Endothelial cell (in vitro differentiated cells): ENCODE measurements around the gene CACNA1A. TPM values are rescaled to one million over a fixed set of nuclear protein-coding genes. Genes with fewer than 3 reads are reported as not detected.

Experiments
- DNase-seq: peaks from one replicate; pipeline ENCODE4 v3.0.0; 2021; ENCODE audit warnings: low spot score
- H3K27ac Mint-ChIP-seq: one replicate; pipeline ENCODE4 v1.8.0; 2021; ENCODE audit warnings: mixed read lengths, inconsistent platforms; ENCODE audit not compliant: unreplicated experiment
- H3K27me3 Mint-ChIP-seq: one replicate; pipeline ENCODE4 v1.8.0; 2021; ENCODE audit warnings: mild to moderate bottlenecking, moderate library complexity, mixed read lengths, inconsistent platforms; ENCODE audit not compliant: unreplicated experiment
- H3K36me3 Mint-ChIP-seq: one replicate; pipeline ENCODE4 v1.8.0; 2021; ENCODE audit warnings: mild to moderate bottlenecking, low read depth, mixed read lengths, inconsistent platforms; ENCODE audit not compliant: unreplicated experiment
- H3K4me1 Mint-ChIP-seq: one replicate; pipeline ENCODE4 v1.8.0; 2021; ENCODE audit warnings: mild to moderate bottlenecking, mixed read lengths, inconsistent platforms; ENCODE audit not compliant: unreplicated experiment
- H3K4me3 Mint-ChIP-seq: one replicate; pipeline ENCODE4 v1.8.0; 2021; ENCODE audit warnings: mild to moderate bottlenecking, mixed read lengths, inconsistent platforms; ENCODE audit not compliant: unreplicated experiment
- H3K9me3 Mint-ChIP-seq: one replicate; pipeline ENCODE4 v1.8.0; 2021; ENCODE audit warnings: mixed read lengths, inconsistent platforms; ENCODE audit not compliant: unreplicated experiment
- total RNA-seq: library from RNA; stranded (reverse); fragmentation: NEBNext Ultra II Directional; extraction: Animal tissue kit (Norgen Biotek cat#: 25700); gene quantifications from one replicate; pipeline ENCODE4 v1.2.1, GENCODE V29; 2021; ENCODE audit not compliant: unreplicated experiment
- TF ChIP-seq, protein P1 (sequence below): fragments of 200-600 bp; sonication (generic); IDR thresholded peaks from one replicate; pipeline ENCODE4 v1.5.0; 2021; ENCODE audit warnings: antibody characterized with exemption; ENCODE audit not compliant: unreplicated experiment

Gene CACNA1A
- total RNA-seq, 1 donor from 2014 or later, result 9.0 TPM

- TF ChIP-seq, protein P1, sequence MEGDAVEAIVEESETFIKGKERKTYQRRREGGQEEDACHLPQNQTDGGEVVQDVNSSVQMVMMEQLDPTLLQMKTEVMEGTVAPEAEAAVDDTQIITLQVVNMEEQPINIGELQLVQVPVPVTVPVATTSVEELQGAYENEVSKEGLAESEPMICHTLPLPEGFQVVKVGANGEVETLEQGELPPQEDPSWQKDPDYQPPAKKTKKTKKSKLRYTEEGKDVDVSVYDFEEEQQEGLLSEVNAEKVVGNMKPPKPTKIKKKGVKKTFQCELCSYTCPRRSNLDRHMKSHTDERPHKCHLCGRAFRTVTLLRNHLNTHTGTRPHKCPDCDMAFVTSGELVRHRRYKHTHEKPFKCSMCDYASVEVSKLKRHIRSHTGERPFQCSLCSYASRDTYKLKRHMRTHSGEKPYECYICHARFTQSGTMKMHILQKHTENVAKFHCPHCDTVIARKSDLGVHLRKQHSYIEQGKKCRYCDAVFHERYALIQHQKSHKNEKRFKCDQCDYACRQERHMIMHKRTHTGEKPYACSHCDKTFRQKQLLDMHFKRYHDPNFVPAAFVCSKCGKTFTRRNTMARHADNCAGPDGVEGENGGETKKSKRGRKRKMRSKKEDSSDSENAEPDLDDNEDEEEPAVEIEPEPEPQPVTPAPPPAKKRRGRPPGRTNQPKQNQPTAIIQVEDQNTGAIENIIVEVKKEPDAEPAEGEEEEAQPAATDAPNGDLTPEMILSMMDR, result no peak
- Mint-ChIP-seq H3K4me1 (no peaks in the 10 kb centered on the region), H3K27me3 (peaks cover 4% of the 10 kb centered on the region), H3K4me3 (no peak overlapping the region), H3K9me3 (no peaks in the 10 kb centered on the region), H3K27ac (no peak overlapping the region), H3K36me3 (no peaks in the 10 kb centered on the region)
- peak; percentile 61 for DNase-seq
Measured at GRCh38 chr19:13463296-13463695, 43.0 kb downstream of the CACNA1A start.

GRCh38 chr19:13461536-13461935, 44.7 kb downstream of the CACNA1A start:
- Mint-ChIP-seq H3K4me3 (no peak overlapping the region), H3K36me3 (no peaks in the 10 kb centered on the region), H3K27me3 (peaks cover 5% of the 10 kb centered on the region), H3K27ac (no peak overlapping the region), H3K4me1 (no peaks in the 10 kb centered on the region), H3K9me3 (no peaks in the 10 kb centered on the region)
- no peak for DNase-seq
- TF ChIP-seq, protein P1, result no peak

GRCh38 chr19:13460045-13460444, 46.2 kb downstream of the CACNA1A start:
- no peaks in the 10 kb centered on the region for H3K36me3 Mint-ChIP-seq
- peaks cover 3% of the 10 kb centered on the region for H3K27me3 Mint-ChIP-seq
- no peak for DNase-seq
- TF ChIP-seq, protein P1, result no peak
- H3K4me3 Mint-ChIP-seq, result no peak overlapping the region
- H3K9me3 Mint-ChIP-seq, result no peaks in the 10 kb centered on the region
- no peaks in the 10 kb centered on the region for H3K4me1 Mint-ChIP-seq
- H3K27ac Mint-ChIP-seq, result no peak overlapping the region

DNA sequence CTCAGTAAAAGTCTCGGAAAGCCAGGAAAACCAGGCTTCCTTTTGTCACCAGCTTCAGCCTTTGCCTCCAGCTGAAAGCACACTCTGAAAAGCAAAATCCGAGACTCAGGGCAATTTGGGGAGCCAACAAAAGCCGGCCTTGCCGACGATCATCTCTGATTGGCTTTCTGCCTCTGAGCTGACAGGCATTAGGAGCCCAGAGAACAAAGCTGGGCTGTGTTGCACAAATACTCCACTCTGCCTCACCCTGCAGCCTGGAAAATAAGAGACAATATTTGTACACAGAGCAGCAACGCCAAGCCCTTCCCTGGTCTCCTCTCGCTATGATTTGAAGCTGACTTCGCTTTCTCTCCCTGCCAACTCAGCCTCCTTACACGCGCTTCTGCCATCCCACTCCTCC, 46.9 kb downstream of the CACNA1A start:
- Mint-ChIP-seq H3K36me3 (no peaks in the 10 kb centered on the region), H3K27me3 (peaks cover 3% of the 10 kb centered on the region), H3K4me1 (no peaks in the 10 kb centered on the region), H3K9me3 (no peaks in the 10 kb centered on the region), H3K4me3 (no peak overlapping the region), H3K27ac (no peak overlapping the region)
- no peak for DNase-seq
- TF ChIP-seq, protein P1, result no peak

DNA sequence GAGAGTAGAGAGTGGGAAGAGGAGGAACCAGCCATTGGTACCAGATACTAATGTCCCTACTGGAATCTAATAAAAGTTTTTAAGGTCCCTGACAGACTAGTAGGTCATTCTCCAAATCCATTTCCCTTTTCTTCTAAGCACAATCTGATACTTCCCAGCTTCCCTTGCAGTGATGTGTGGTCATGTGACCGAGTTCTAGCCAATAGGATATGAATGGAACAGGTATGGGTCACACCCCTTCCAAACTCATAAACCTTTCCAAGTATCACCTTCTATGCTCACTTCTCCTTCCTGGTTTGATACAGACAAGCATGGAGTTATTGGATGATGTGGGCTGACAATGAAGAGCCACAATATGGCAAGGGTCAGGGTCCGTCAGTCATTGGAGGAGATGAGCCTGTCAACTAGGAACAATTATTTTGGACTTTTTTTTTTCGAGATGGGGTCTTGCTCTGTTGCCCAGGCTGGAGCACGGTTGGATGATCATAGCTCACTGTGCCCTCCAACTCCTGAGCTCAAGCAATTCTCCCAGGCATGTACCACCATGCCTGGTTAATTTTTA, 54.8 kb downstream of the CACNA1A start:
- TF ChIP-seq, protein P1, result no peak
- no peak for DNase-seq
- H3K27me3 Mint-ChIP-seq, result peaks cover 4% of the 10 kb centered on the region
- no peak overlapping the region for H3K4me3 Mint-ChIP-seq
- H3K27ac Mint-ChIP-seq, result no peak overlapping the region
- peaks cover 12% of the 10 kb centered on the region for H3K9me3 Mint-ChIP-seq
- H3K36me3 Mint-ChIP-seq, result peaks cover 5% of the 10 kb centered on the region
- no peaks in the 10 kb centered on the region for H3K4me1 Mint-ChIP-seq
